HG02885 (cell line): Measurements from ENCODE around the gene ASAH2B.
"Not testable (repeated sequence)": the region's sequence is repeated elsewhere in the genome, so short reads cannot be mapped to it uniquely, and the experiment has no call there.

Experiments
- ATAC-seq: cut with Tn5 transposase; IDR thresholded peaks from one replicate; pipeline ENCODE4 v1.9.1; 2021; ENCODE audit warnings: mild to moderate bottlenecking; ENCODE audit not compliant: unreplicated experiment, poor library complexity

Gene ASAH2B

DNA sequence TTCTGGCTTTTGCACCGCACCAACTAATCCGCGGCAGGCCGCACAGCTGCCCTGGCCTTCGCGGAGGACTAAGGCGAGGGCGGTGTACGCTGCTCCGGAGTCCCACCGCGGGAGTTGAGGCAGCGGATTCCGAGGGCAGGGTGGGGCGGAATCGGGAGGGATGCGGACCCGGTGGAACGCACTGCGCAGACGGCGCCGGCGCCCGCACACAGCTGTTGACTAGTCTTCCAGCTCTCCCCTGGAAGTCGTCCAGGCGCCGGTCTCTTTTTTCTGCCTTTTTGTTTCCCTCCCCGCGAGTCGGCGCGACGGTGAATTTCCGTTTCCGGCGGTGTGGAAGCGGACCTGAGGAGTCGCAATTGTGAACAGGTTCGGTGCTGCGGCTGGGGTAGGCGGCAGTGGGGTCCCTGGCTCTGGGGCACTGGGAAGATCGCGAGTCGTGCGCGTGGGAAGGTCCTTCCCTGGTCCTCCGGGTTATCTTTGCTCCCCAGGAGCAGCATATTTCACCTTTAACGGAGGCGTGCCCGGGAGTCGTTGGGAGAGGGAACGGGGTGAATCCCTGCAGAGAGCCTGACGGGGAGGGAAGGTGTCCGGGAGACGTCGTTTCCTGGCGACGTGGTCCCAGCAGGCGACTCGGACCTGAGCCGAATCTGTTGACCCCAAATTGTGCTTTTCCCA is at the start of gene ASAH2B:
Gene ASAH2B (plus strand): TSS at position 319 of the 675 bp plus-strand sequence. CDS start 5,195 bp downstream, outside the sequence.
- ATAC-seq: peak; percentile 86

GRCh38 chr10:50697819-50698218 is 41.9 kb upstream of the ASAH2B start:
- not testable (repeated sequence) for ATAC-seq

GRCh38 chr10:50701947-50702346 is 37.8 kb upstream of the ASAH2B start:
- ATAC-seq: not testable (repeated sequence)

DNA sequence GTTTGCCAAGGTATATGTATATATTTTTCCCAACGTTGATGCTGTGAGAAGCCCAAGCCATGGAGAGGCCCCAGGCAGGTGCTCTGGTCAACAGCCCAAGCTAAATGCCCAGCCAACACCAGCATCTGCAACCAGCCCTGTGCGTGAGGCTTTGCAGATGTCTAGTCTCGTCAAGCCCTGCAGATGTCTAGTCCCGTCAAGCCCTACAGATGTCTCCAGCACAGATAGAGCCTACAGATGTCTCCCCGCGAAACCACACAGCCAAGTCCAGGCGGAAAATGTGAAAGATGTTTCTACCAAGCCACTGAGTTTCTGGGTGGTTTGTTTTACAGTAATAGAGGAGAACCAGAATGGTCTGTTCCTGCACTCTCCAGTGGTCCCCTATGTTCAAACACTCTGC is 36.7 kb upstream of the ASAH2B start:
- not testable (repeated sequence) for ATAC-seq

DNA sequence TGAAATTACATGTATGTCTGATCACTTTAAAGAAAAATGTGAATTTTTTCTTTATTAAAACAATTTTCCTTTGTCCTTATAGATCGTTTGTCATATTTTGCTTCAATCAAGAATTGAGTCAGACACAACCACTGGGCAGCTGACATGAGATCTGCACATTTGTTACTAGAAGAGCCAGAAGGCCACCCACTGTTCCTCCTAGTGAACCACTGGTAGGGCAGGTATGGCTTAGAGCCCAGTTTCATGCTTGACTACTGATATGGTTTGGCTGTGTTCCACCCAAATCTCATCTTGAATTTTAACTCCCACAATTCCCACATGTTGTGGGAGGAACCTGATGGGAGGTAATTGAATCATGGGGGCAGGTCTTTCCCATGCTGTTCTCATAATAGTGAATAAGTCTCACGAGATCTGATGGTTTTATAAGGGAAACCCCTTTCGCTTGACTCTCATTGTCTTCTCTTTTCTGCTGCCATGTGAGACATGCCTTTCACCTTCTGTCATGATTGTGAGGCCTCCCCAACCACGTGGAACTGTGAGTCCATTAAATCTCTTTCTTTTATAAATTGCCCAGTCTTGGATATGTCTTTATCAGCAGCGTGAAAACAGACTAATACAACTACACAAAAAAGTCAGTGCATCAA is 35.2 kb upstream of the ASAH2B start:
- ATAC-seq: peak; percentile 62

DNA sequence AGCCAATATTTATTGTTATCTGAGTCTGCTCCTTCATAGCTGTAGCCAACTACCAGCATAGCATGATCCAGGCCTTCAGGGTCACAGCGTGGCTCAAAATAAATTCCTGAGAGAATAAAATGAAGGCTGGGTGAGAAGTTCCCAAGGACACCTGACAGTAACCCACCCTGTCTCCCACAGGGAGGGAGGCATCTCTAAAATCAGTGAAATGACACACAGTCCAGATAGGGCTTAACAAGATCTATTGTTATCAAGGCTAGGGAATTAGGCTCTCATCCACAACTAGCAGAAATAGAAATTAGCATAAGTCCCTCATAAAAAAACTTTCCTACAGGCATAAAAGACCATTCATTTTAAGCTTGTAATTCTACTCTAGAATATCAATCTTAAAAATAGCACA is 33.7 kb upstream of the ASAH2B start:
- ATAC-seq: not testable (repeated sequence)

DNA sequence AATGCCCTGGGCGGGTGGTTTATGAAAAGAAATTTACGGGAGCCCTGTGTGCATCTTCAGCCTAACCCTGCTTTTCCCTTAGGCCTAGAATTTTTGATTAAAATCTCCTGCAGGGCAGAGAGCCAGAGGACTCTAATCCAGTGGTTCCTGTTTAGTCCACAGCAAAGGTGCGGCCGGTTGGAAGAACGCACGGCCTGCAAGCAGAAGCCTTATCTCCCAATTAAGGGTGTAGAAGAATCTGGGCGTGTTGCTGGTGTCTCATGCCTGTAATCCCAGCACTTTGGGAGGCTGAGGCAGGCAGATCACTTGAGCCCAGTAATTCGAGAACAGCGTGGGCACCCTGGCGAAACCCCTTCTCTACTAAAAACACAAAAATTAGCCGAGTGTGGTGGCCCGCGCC is 29.5 kb upstream of the ASAH2B start:
- ATAC-seq: not testable (repeated sequence)

- ATAC-seq: peak; percentile 87
Measured at GRCh38 chr10:50723812-50724211, 15.9 kb upstream of the ASAH2B start.

- not testable (repeated sequence) for ATAC-seq
Measured at GRCh38 chr10:50728112-50728511, 11.6 kb upstream of the ASAH2B start.

DNA sequence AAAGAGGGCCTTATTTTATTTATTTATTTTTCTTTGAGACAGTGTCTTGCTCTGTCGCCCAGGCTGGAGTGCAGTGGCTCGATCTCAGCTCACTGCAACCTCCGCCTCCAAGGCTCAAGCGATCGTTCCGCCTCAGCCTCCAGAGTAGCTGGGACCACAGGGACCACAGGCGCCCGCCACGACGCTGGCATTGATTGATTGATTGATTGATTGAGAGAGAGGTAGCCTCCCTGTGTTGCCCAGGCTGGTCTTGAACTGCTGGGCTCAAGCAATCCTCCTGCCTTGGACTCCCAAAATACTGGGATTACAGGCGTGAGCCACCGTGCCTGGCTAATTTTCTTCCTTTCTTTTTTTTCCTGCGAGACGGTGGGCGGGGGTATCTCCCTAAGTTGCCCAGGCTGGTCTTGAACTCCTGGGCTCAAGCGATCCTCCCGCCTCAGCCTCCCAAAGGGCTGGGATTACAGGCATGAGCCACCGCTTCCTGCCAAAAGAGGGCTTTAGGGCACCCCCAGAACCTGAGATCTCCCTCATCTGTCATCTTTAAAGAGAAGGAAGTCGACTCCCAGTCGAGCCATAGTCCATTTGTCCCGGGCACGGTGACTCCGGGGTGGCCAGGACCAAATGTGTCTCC is 634 bp upstream of the ASAH2B start:
- not testable (repeated sequence) for ATAC-seq

DNA sequence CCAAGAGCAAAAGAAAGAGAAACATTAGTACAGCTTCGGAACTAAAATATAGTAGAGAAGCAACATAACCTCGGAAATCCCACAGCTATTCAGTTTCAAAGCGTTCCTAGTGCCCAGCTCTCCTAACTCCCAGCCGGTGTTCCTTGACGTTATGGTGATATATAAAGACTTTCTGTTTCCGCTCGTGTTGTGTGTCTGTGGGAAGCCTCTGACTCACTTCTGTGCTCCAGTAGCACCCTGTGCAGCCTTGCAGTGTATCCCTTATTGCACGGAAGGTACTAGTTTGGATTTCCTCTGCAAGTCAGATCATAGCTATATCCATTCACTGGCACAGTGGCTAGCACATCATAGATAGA is 535 bp downstream of the ASAH2B start:
- peak; percentile 38 for ATAC-seq

- not testable (repeated sequence) for ATAC-seq
Measured at GRCh38 chr10:50742820-50743219, 3.1 kb downstream of the ASAH2B start.

GRCh38 chr10:50766774-50767513 is 27.2 kb downstream of the ASAH2B start:
- not testable (repeated sequence) for ATAC-seq

DNA sequence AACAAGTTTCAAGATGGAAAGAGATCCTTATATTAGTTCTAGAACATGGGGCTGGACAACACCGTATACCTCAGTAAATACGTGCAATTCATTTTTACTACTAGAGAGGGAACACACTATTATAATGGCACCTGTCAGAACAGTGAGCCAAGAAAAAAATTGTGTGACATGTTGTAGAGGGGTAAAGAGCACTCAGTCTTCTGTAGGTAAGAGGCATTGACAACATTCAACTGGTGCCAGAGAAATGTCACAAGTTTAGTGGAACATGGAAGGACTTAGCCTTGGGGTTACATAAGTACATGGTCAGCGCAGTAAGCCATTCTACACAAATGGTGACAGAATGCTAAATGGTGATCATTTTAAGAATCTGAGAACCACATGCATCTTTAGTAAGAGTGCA is 32.3 kb downstream of the ASAH2B start:
- ATAC-seq: not testable (repeated sequence)

DNA sequence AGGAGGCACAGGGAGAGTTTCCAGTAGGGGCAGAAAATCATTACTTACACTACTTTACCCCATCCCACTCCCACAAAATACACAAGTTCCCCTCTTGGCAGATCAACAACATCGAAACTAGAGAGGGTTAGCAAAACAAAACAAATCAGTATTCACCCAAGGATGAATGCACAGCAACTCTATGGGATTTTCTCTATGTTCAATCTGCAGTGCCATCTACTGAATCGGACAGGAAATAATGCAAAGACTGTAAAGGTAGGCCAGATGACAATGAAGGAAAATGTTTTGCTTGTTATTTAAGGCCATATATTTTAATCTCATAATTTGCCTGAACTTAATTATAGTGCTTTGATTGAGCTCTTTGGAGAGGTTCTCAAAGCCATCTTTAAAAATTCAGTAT is 35.1 kb downstream of the ASAH2B start:
- ATAC-seq: not testable (repeated sequence)

DNA sequence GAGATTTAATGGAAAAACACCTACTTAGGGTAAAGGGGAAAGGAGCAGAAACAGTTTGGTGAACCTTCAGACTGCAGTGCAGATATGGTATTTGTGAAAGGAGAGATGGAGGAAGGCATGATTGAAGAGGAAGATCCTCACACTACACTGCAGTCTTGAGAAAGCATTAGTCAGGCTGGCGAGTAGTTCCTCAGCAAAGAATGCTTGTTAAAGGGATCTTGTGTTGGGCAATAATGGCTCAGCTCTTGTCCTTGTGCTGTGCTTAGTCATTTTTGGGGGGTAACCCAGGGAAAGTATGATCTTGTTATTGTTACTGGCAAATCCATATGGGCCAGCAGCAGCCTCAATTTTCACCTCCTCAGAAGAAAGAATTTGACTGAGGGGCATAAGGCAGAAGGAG is 40.3 kb downstream of the ASAH2B start:
- ATAC-seq: not testable (repeated sequence)

GRCh38 chr10:50782017-50782416 is 42.3 kb downstream of the ASAH2B start:
- ATAC-seq: not testable (repeated sequence)

GRCh38 chr10:50787962-50788361 is 48.2 kb downstream of the ASAH2B start:
- ATAC-seq: not testable (repeated sequence)

- ATAC-seq: no peak
Measured at GRCh38 chr10:50788951-50789945, 49.5 kb downstream of the ASAH2B start.

- no peak for ATAC-seq
Measured at GRCh38 chr10:50794490-50794889, 54.8 kb downstream of the ASAH2B start.
